Measurements from ENCODE around the gene EPM2AIP1. TPM values are rescaled to one million over a fixed set of nuclear protein-coding genes. Genes with fewer than 3 reads are reported as not detected.

The EPM2AIP1 gene
- polyA plus RNA-seq, 3 donors: 3.6 to 11.3 (median 5.8) TPM

GRCh38 chr3:37015642-37016041, 22.7 kb upstream of the EPM2AIP1 start:
- Histone ChIP-seq H3K27ac (ENCODE audit: low read depth in 1 of 2, low read length in 2 of 2) (no peak overlapping the region), H3K27me3 (ENCODE audit: control insufficient read depth in 2 of 2, insufficient read depth in 2 of 2, low read length in 2 of 2) (no peaks in the 10 kb centered on the region), H3K4me2 (replicated peaks; ENCODE audit: extremely low read depth, low read length, poor library complexity, severe bottlenecking) (no peak overlapping the region), H3K4me3 (replicated peaks in 1 of 3; ENCODE audit: low read depth in 2 of 3, low read length in 3 of 3) (no peak overlapping the region), H3K36me3 (replicated peaks in 1 of 2; ENCODE audit: control insufficient read depth in 1 of 2, insufficient read depth in 2 of 2, low read length in 2 of 2) (peaks cover 77 to 99% of the 10 kb centered on the region in 2 donors), H3K9ac (ENCODE audit: insufficient read depth, low read length, poor library complexity, severe bottlenecking) (no peak overlapping the region), H3K4me1 (ENCODE audit: control insufficient read depth in 1 of 2, insufficient read depth in 2 of 2, low read length in 2 of 2) (no peaks in the 10 kb centered on the region), H3K9me3 (replicated peaks in 1 of 2; ENCODE audit: control insufficient read depth in 1 of 2, insufficient read depth in 1 of 2, low read length in 2 of 2) (no peaks in the 10 kb centered on the region), H3K79me2 (ENCODE audit: insufficient read depth, low read length) (no peaks in the 10 kb centered on the region), H4K20me1 (ENCODE audit: insufficient read depth, low read length) (no peaks in the 10 kb centered on the region), H2AFZ (ENCODE audit: insufficient read depth, low read depth, low read length, poor library complexity, severe bottlenecking) (no peak overlapping the region)
- DNase-seq: no peak
- H3K4me1 Mint-ChIP-seq: no peaks in the 10 kb centered on the region
- H3K36me3 Mint-ChIP-seq: peaks cover 85 to 94% of the 10 kb centered on the region in 2 donors
- H3K27ac Mint-ChIP-seq: peak overlapping the region in 2 of 7 donors; percentile 3 to 4
- H3K4me3 Mint-ChIP-seq: no peak overlapping the region
- TF ChIP-seq CTCF (IDR thresholded peaks at IDR 0.05): no peak
- intact Hi-C loops (cut with micrococcal nuclease): no loop called here
- WGBS (ENCODE audit: insufficient coverage): 98% methylated on average over 5 of the region's 5 CpGs
- H3K9me3 Mint-ChIP-seq: no peaks in the 10 kb centered on the region
- H3K27me3 Mint-ChIP-seq (ENCODE audit: low read depth in 3 of 3): peaks cover 0 to under 1% (median 0%) of the 10 kb centered on the region in 3 donors

DNA sequence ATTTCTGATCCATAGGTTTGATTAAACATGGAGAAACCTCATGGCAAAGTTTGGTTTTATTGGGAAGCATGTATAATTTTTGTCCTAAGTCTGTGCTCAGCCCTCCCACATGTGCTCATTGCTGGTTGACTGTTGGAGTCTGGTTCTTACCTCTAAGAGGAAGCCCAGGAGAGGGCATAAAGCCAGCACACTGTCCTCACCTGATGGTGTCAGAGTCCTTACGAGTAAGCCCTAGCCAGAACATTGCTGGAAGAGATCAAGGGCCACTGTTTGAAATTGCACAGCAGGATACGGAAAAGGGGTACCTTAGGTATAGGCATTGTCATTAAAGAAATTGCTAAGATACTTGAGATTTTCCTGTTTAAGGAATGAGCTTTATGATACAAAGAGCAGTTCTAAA, 21.7 kb upstream of the EPM2AIP1 start:
- no peak for DNase-seq

More for the DNA sequence above, 21.7 kb upstream of the EPM2AIP1 start:
- H3K9me3 Mint-ChIP-seq: no peaks in the 10 kb centered on the region
- no peaks in the 10 kb centered on the region for H3K27me3 ChIP-seq (ENCODE audit: control insufficient read depth in 2 of 2, insufficient read depth in 2 of 2, low read length in 2 of 2)
- H3K4me1 Mint-ChIP-seq: no peaks in the 10 kb centered on the region
- H3K4me3 Mint-ChIP-seq: no peak overlapping the region
- H3K4me1 ChIP-seq (ENCODE audit: control insufficient read depth in 1 of 2, insufficient read depth in 2 of 2, low read length in 2 of 2): no peaks in the 10 kb centered on the region
- TF ChIP-seq CTCF (IDR thresholded peaks at IDR 0.05): no peak
- no peaks in the 10 kb centered on the region for H3K9me3 ChIP-seq (replicated peaks in 1 of 2; ENCODE audit: control insufficient read depth in 1 of 2, insufficient read depth in 1 of 2, low read length in 2 of 2)
- H3K4me3 ChIP-seq (replicated peaks in 1 of 3; ENCODE audit: low read depth in 2 of 3, low read length in 3 of 3): no peak overlapping the region
- H3K36me3 Mint-ChIP-seq: peaks cover 80 to 89% of the 10 kb centered on the region in 2 donors
- WGBS (ENCODE audit: insufficient coverage): 92% methylated on average over 2 of the region's 2 CpGs
- no peaks in the 10 kb centered on the region for H3K27me3 Mint-ChIP-seq (ENCODE audit: low read depth in 3 of 3)
- no peak overlapping the region for H3K27ac ChIP-seq (ENCODE audit: low read depth in 1 of 2, low read length in 2 of 2)
- no peak overlapping the region for H3K9ac ChIP-seq (ENCODE audit: insufficient read depth, low read length, poor library complexity, severe bottlenecking)
- H3K79me2 ChIP-seq (ENCODE audit: insufficient read depth, low read length): no peaks in the 10 kb centered on the region
- H3K36me3 ChIP-seq (replicated peaks in 1 of 2; ENCODE audit: control insufficient read depth in 1 of 2, insufficient read depth in 2 of 2, low read length in 2 of 2): peaks cover 70 to 97% of the 10 kb centered on the region in 2 donors
- H3K27ac Mint-ChIP-seq: peak overlapping the region in 1 of 7 donors; percentile 8
- intact Hi-C loops (cut with micrococcal nuclease): no loop called here
- H4K20me1 ChIP-seq (ENCODE audit: insufficient read depth, low read length): no peaks in the 10 kb centered on the region
- no peak overlapping the region for H2AFZ ChIP-seq (ENCODE audit: insufficient read depth, low read depth, low read length, poor library complexity, severe bottlenecking)
- H3K4me2 ChIP-seq (replicated peaks; ENCODE audit: extremely low read depth, low read length, poor library complexity, severe bottlenecking): no peak overlapping the region

All from CD14-positive monocyte (primary cell).